ENCODE measurements around the gene TIMM8A.
"Not testable (repeated sequence)": the region's sequence is repeated elsewhere in the genome, so short reads cannot be mapped to it uniquely, and the experiment has no call there.

TIMM8A gene

DNA sequence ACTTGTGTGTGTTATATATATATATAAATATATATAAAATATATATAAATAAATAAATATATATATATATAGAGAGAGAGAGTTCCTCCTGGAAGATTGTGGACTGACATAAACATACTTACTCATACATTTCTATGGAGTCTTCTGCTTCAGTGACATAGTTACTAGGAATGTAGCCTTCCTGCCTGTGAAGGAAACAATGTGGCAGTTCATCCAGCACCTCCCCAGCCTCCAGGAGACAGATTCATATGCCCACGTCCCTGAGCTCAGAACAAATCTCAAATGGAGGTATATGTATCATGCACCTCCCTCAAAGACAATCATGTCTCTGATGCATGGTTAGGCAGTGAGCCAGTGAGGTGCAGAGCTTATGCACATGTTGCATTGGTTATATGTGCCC, 11.4 kb upstream of the TIMM8A start:
- no peak for DNase-seq (ENCODE audit: low read depth in 3 of 3)

DNA sequence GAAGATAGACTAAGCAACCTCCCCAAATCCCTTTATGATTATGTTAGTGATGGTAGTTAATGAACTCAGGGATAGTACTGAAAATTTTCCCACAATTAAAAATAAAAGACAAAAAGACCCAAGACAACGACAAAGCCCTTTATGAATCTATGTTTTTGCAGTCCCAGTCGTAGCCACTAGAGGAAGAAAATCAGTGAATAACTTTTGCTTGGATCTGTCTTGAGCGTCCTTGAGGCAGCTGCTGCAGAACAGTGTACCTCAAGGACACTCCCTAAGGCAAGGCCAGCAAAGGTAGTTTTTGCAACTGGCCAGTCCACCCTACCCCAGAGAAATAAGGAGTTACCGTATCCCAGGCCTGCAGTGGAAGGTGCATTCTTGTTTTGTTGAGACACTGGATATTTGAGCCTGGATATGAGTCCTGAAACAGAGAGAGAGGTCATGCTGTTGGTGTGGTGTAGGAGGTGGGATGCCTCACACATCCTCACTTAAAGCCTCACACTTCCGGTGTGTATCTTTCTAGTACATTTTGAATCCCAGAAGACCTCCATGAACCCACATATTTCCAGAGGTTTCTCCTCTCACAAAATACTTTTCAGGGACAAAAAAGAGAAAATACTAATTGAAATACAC, 8.7 kb upstream of the TIMM8A start:
- DNase-seq (ENCODE audit: low read depth in 3 of 3): no peak

GRCh38 chrX:101349193-101349562, 636 bp upstream of the TIMM8A start:
- no peak for DNase-seq (ENCODE audit: low read depth in 3 of 3)

- peak in 1 of 3 experiments; percentile 0 for DNase-seq (ENCODE audit: low read depth in 3 of 3)
Measured at GRCh38 chrX:101347859-101348451, 587 bp downstream of the TIMM8A start.

- no peak for DNase-seq (ENCODE audit: low read depth in 3 of 3)
Measured at GRCh38 chrX:101337776-101338271, 10.7 kb downstream of the TIMM8A start.

DNA sequence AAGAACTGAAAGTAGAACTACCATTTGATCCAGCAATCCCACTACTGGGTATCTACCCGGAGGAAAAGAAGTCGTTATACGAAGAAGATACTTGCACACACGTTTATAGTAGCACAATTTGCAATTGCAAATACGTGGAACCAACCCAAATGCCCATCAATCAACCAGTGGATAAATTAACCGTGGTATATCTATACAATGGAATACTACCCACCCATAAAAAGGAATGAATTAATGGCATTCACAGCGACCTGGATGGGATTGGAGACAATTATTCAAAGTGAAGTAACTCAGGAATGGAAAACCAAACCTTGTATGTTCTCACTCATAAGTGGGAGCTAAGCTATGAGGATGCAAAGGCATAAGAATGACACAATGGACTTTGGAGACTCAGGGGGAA, 14.2 kb downstream of the TIMM8A start:
- DNase-seq (ENCODE audit: low read depth in 3 of 3): not testable (repeated sequence)

DNA sequence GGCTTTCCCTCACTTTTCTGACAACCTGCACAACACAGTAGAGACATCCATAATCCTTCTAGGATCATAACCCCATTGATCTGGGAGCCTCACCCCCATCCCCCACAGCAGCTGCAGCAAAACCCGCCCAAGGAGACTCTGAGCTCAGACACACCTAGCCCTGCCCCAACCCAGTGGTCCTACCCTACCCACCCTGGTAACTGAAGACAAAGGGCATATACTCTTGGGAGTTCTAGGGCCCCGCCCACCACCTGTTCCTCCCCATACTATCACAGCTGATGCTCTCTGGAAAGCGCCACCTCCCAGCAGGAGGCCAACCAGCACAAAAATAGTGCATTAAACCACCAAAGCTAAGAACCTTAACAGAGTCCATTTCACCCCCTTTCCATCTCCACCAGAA, 21.9 kb downstream of the TIMM8A start:
- not testable (repeated sequence) for DNase-seq (ENCODE audit: low read depth in 3 of 3)

- no peak for DNase-seq (ENCODE audit: low read depth in 3 of 3)
Measured at GRCh38 chrX:101303790-101304189, 44.8 kb downstream of the TIMM8A start.
